GM15510 (cell line): Measurements from ENCODE around the gene MRPL45.

Experiments used
- POLR2A ChIP-seq: IDR thresholded peaks from 3 replicates; pipeline ENCODE4 v1.6.1; 2011; ENCODE audit warnings: borderline replicate concordance; ENCODE audit not compliant: insufficient read length; ENCODE audit errors: extremely low read depth

The MRPL45 gene

DNA sequence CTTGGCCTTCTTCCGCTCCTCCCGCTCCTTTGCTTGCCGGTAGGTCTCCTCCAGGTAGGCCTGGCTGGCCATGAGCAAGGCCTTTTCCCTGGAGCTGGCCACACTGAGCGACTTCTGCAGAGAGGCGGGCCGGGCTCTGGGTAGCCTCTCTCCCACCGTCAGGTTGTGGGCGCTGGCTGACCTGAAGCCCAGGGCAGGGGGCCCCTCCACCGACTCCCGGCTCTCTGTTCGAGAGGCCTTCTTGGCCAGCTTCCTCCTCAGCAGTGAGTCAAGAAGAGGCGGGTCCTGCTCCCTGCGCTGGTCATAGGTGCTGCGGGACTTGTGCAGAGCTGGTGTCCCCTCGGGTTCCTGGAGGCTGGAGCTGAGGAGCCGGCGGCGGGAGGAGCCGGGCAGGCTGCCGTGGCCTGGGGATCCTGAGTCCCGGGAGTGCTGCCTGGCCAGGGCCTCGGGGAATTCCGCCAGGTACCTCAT lies 34.0 kb downstream of the MRPL45 start:
- TF ChIP-seq POLR2A, result no peak

DNA sequence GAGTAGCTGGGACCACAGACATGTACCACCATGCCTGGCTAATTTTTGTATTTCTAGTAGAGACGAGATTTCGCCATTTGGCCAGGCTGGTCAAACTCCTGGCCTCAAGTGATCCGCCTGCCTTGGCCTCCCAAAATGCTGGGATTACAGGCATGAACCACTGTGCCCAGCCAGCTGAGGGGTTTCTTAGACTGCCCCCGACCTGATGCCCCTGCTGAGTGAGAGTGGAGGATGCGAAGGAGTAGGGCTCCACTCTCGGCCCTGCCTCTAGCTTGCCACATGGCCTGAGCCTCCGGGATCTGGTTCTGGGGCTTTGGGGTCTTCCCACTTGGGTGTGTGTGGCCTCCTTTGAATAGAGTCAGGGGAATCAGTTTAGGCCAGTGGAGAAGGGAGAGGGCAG lies 35.8 kb downstream of the MRPL45 start:
- TF ChIP-seq POLR2A, result no peak

DNA sequence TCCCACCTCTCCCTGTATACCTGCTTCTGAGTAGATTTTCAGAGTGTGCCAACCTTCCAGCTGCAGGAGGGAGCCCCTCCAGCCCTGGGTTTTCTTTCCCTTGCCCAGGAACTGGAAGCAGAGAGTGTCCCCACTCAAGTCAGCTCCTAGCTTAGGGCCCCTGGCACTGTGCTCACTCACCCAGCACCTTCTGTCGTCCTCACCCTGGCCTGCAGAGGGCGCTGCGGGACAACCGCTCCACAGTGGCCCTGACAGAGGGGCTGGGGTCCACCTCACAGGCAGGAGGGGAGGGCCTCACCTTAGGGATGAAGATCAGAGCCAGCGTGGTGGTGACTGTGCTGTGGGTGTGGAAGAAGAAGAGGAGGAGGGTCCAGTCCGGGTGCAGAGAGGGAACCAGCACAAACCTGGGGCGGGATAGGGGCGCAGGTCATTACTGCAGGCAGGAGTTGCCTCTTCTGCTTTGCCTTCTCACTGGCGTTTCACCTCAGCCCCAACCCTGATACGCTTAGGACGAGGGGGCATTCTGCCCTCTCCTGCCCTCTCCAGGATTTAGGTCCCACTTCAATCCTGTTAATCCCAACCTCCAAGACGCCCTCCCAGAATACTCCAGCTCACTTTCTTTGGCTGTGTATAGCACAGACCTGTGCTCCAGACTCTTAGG lies 36.8 kb downstream of the MRPL45 start:
- no peak for TF ChIP-seq POLR2A

DNA sequence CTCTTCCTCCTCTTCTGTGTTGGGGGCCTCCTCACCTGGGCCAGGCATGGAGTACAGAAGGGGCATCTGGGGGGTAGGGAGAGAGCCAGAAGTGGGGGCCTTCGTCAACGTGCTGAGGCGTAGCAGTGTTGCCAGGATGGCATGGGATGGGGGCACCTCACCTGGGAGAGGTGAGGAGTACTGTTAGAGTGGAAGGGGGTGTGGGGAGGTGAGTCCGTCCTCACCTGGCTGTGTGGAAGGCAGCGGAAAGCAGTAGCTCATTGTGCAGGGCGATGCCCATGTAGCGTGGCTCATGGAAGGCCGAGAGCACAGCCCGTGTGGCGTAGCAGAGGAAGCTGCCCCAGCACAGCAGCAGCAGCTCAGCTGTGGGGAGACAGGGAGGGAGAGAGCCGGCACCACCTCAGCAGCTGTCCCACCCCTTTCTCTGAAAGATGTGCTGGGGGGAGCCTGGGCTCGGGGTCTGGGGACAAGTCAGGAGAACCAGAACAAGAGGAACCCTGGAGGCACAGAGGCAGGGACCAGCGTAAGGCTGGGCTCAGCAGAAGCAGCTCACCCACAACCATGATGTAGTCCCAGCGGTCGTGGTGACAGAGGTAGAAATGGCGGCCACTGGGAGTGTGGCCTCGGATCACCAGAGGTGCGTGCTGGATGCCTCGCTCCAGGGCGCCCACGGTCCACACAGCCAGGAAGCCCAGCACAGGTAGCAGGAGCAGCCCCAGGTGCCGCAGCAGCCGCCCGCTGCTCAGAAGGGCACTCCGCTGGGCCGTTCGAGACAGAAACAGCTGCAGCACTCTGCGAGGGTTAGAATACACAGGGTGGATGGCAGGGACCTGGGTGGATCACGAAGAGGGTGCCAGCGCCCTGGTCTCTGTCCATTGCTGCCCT lies 37.8 kb downstream of the MRPL45 start:
- no peak for TF ChIP-seq POLR2A

DNA sequence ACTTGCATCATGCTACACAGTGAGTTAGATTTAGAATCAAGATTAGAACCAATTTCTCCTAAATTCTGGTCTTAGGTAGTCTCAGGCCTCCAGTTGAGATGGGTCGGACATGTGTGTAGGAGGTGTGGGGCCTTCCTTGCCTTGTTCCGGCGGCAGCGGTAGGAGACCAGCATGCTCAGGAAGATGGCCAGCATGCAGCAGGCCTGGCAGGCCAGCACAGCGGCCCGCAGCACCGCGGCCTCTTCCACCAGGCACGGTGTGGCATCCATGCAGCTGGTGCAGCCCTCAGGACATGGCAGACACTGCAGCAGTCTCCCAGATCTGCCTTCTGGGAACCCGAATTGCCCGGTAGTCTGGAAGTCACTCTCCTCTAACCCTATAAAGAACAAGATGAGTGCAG lies 39.9 kb downstream of the MRPL45 start:
- no peak for TF ChIP-seq POLR2A

DNA sequence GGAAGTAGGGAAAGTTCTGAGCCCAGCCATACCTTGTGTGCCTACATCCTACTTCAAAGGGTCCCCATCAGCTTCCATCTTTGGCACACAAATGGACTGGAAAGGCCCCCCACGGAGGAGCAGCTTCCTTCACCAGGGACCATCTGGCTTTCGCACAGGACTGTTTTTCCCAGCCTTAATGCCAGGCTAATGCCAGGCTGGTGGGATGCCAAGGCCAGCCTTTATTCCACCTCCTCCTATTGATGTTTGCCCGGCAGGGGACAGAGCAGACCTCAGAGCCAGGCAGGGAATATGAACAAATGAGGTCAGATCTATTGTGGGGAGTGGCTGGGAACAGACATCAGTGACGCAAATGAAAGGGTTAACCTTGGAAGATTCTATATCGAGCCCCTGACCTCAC lies 41.1 kb downstream of the MRPL45 start:
- no peak for TF ChIP-seq POLR2A

DNA sequence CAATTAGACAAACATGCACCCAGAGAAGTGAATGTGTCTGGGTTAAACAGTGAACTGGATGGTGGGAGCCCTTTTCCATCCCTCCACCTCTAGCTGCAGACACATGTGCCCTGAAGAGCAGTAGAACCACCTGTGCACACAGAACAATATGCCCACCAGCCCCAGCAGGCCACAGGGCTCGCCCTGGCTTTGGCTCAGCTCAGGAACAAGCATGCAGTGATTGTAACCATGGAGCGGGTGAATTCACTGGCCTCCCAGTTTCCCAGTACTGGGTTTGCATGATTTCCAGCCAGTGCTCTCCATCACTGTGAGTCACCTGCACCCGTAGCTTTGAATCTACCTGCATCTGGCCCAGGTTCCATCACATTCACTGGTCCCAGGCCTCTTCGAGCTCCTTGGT lies 41.6 kb downstream of the MRPL45 start:
- no peak for TF ChIP-seq POLR2A

DNA sequence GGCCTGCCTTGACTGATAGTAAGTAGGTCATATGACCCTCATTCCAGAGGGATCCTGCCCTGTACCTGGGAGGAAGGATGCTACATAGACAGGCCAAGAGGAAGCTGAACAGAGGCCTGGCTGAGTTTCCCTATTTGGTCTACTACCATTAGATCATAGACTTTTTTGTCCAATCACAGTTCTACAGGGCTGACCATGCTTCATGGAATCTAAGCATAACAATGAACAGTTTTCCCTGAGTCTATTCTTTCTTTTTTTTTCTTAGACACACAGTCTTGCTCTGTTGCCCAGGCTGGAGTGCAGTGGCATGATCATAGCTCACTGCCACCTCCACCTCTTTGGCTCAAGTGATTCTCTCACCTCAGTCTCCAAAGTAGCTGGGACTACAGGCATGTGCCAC lies 42.9 kb downstream of the MRPL45 start:
- TF ChIP-seq POLR2A, result no peak

DNA sequence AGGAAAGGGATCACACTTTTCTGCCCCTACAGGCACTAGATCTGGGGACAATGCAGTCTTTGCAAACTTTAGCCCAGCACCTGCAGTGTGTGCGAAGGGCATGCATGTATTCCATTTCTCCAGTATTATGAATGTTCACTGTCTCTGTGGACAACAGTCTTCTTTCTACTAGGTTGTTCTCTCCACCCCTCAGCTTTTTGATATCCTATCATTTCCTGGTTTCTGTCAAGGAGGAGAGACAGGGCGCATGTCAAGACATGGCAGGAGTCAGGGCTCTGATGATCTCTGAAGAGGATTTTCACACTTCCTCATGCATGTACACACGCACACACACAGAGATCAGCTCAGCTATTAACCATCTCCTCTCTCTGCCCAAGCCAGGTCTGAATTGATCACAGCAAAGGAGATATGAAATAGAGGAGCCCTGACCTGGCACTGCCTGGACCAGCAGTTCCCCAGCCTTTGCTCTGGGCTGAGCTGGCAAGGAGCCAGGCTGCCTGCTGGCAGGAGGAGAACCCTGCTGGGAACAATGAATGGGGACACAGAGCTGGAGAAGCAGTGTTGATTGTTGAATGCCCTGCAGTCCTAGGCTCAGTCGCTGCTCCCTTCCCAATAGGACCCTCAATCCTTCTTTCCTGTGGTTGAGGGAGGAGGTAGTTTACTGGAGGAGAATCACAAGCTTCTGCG lies 44.2 kb downstream of the MRPL45 start:
- no peak for TF ChIP-seq POLR2A

DNA sequence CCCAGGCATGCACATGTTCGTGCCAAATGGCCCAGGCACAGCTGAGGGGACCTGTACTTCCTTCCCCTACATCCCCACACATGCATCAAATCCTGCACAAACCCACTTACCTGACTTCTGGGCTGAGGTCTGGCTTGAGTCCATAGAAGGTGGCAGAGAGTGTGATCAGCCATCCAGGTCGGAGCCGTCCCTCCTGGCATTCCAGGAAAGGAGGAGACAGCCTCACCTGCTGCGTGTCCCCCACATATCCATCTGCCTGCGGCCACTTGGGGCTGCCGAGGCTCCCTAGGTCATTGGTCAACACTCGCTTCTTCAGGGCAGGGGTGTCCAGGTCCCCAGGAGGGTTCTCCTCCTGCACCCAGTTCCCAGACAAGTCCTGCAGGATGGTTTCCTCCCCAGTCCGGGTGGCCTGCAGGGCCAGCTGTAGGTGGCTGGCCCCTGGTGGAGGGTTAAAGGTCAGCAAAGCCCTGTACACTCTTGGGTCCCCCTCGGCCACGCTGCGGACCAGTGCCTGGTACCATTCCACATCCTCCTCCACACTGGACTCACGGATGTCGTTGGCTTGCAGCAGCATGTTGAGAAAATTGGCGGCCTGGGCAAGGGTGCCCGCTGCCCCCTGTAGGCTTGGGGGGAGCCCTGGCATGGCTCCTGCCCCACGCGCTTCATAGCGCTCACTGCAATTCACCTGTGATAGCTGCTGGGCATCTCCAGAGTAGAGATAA lies 46.1 kb downstream of the MRPL45 start:
- TF ChIP-seq POLR2A, result no peak

DNA sequence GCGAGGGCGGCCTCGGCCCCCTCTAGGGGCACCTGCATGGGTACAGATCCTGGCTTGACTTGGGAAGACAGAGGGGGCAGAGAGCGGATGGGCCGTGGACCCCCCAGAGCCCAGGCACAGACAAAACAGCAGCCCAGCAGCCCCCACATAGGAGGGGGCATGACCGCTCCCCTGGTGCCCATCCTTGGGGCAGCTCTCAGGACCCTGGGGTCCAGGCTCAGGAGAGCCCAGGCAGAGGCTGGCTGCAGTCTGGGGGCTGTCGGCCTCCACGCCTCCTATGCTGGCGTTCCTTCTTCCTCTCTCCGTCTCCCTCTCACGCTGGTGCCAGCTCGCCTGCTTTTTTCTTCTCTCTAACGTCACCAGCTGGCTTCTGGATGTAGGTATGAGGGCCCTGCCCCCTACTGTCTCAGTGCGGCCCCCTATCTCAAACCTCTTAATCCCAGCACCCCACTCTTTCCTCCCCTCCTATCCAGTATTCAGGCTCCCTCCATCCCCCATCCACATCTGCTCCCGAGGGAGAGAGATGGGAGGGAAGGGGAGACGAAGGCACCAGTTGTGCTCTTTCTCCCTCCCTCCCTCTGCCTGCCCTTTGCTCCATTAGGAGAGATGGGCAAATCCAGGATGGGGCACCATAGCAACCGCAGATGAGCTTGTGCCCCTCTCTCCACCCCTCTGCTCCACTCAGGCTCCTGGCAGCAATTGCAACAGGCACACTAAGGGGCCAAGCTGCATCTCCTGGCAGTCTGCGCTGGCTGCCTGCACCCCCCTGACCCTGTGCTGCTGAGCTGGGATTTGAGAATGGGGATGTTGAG lies 46.8 kb downstream of the MRPL45 start, which contains the start of gene GPR179:
Gene GPR179 (minus strand): TSS at position 349 of the 812 bp plus-strand sequence. CDS start 167 bp downstream, at position 182.
- no peak for TF ChIP-seq POLR2A

DNA sequence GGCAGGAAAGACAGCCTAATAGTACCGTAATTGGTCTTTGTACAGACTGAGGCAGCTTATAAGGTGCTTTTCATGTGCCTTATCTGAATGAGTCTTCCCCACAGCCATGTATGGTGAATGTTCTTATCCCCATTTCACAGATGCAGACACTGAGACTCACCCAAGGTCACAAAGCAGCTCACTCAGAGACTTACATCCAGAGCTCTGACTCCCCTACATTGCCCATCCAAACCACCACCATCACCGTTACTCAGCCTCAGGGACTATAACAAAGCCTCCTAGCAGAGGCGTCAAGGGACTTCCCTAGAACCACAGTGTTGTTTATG lies 47.4 kb downstream of the MRPL45 start:
- TF ChIP-seq POLR2A, result no peak

DNA sequence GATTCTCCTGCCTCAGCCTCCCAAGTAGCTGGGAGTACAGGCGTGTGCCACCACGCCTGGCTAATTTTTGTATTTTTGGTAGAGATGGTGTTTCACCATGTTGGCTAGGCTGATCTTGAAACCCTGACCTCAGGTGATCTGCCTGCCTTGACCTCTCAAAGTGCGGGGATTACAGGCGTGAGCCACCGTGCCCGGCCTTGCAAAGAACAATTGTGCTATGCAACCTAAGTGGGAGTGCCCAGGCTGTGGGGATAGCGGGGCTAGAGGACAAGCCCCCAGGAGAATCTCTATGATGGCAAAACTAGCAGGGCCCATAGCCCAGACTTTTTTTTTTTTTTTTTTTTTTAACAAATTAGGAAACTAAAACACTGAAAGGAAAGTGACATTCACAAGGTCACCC lies 48.8 kb downstream of the MRPL45 start:
- TF ChIP-seq POLR2A, result no peak
